ENCODE measurements around the gene ARHGAP15. TPM values are rescaled to one million over a fixed set of nuclear protein-coding genes. Genes with fewer than 3 reads are reported as not detected.

ARHGAP15 gene
- total RNA-seq, 2 experiments from 2014 or later: 72.1 to 98.4 TPM

DNA sequence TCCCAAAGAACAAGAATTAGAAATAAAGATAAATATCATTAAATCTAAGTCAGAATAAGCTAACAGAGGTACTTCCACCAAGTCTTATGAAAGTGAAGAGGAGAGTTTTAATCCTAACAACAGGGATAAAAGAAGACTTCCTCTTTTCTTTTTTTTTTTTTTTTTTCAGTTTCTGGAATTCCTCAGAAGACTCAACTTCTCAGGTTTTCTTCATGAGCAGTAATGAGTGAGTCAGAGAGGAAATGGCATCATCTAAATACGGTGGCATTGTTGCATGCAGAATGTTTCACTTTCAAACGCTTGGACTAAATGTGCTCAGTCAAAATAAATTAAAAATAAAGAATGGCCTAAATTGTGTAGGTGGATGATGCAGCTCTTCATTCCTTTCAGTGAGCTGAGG is 45.6 kb upstream of the ARHGAP15 start:
- no peaks in the 10 kb centered on the region for H3K9me3 ChIP-seq (ENCODE audit: low read length)
- no peaks in the 10 kb centered on the region for H3K9me2 ChIP-seq (ENCODE audit: insufficient read depth, low read length)
- no peak overlapping the region for H3K27ac ChIP-seq (ENCODE audit: low read depth, low read length, poor library complexity, severe bottlenecking)
- H3K4me1 ChIP-seq (ENCODE audit: insufficient read depth, low read length, poor library complexity, severe bottlenecking): no peaks in the 10 kb centered on the region
- no peaks in the 10 kb centered on the region for H4K20me1 ChIP-seq (ENCODE audit: insufficient read depth, low read length)
- ChIA-PET CTCF (ENCODE audit: unreplicated experiment) (no interaction called here), POLR2A (interaction anchor here (0.7 to 1.0 kb wide), 4 partner anchors 169 to 1892 kb away, joined by 3 to 6 read pairs (median 4); no protein-coding TSS in a partner anchor)
- H3K36me3 ChIP-seq (ENCODE audit: insufficient read depth, low read length): no peaks in the 10 kb centered on the region
- H3K79me2 ChIP-seq (ENCODE audit: insufficient read depth, low read depth, low read length): no peaks in the 10 kb centered on the region
- TF ChIP-seq EZH2phosphoT487 (IDR thresholded peaks at IDR 0.05; ENCODE audit: borderline replicate concordance, low read depth, low read length): no peak
- TF ChIP-seq, protein P1, sequence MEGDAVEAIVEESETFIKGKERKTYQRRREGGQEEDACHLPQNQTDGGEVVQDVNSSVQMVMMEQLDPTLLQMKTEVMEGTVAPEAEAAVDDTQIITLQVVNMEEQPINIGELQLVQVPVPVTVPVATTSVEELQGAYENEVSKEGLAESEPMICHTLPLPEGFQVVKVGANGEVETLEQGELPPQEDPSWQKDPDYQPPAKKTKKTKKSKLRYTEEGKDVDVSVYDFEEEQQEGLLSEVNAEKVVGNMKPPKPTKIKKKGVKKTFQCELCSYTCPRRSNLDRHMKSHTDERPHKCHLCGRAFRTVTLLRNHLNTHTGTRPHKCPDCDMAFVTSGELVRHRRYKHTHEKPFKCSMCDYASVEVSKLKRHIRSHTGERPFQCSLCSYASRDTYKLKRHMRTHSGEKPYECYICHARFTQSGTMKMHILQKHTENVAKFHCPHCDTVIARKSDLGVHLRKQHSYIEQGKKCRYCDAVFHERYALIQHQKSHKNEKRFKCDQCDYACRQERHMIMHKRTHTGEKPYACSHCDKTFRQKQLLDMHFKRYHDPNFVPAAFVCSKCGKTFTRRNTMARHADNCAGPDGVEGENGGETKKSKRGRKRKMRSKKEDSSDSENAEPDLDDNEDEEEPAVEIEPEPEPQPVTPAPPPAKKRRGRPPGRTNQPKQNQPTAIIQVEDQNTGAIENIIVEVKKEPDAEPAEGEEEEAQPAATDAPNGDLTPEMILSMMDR (conservative IDR thresholded peaks at IDR 0.05; ENCODE audit: low read length): no peak
- no peak overlapping the region for H3K4me3 ChIP-seq (ENCODE audit: low read depth, low read length, poor library complexity, severe bottlenecking)
- intact Hi-C loops (cut with micrococcal nuclease; ENCODE audit: unreplicated experiment): no loop called here
- DNase-seq (ENCODE audit: low spot score): no peak
- H3K4me2 ChIP-seq (ENCODE audit: low read length): no peak overlapping the region
- H2AFZ ChIP-seq (ENCODE audit: low read length): no peak overlapping the region
- no TSS peak for BruUV-seq (replicated peaks)

DNA sequence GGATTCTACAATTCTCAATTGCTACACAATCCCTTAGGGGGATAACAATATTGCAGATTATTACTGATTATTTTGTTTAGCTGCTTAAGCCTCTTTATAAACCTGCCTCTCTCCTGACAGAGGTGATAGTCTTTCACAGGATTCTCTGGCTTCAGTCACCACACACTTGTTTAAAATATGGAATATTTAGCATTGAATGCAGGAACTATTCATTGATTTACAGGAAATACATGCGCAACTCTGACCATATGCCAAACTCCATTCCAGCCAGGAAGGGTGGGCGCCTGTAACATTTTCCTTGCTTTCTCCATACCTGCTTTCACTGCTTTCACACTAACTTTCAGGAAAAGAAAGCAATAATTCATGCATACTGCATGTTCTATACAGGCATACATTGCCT is 44.8 kb upstream of the ARHGAP15 start:
- Histone ChIP-seq H3K9me3 (ENCODE audit: low read length) (no peaks in the 10 kb centered on the region), H3K36me3 (ENCODE audit: insufficient read depth, low read length) (no peaks in the 10 kb centered on the region), H3K4me3 (ENCODE audit: low read depth, low read length, poor library complexity, severe bottlenecking) (no peak overlapping the region), H3K79me2 (ENCODE audit: insufficient read depth, low read depth, low read length) (no peaks in the 10 kb centered on the region), H2AFZ (ENCODE audit: low read length) (no peak overlapping the region), H3K4me1 (ENCODE audit: insufficient read depth, low read length, poor library complexity, severe bottlenecking) (no peaks in the 10 kb centered on the region), H4K20me1 (ENCODE audit: insufficient read depth, low read length) (no peaks in the 10 kb centered on the region), H3K9me2 (ENCODE audit: insufficient read depth, low read length) (no peaks in the 10 kb centered on the region), H3K4me2 (ENCODE audit: low read length) (no peak overlapping the region), H3K27ac (ENCODE audit: low read depth, low read length, poor library complexity, severe bottlenecking) (no peak overlapping the region)
- TF ChIP-seq, protein P1 (conservative IDR thresholded peaks at IDR 0.05; ENCODE audit: low read length): no peak
- no peak for TF ChIP-seq EZH2phosphoT487 (IDR thresholded peaks at IDR 0.05; ENCODE audit: borderline replicate concordance, low read depth, low read length)
- BruUV-seq (replicated peaks): no TSS peak
- CTCF ChIA-PET (ENCODE audit: unreplicated experiment): no interaction called here
- no peak for DNase-seq (ENCODE audit: low spot score)
- POLR2A ChIA-PET: no interaction called here
- intact Hi-C loops (cut with micrococcal nuclease; ENCODE audit: unreplicated experiment): no loop called here

DNA sequence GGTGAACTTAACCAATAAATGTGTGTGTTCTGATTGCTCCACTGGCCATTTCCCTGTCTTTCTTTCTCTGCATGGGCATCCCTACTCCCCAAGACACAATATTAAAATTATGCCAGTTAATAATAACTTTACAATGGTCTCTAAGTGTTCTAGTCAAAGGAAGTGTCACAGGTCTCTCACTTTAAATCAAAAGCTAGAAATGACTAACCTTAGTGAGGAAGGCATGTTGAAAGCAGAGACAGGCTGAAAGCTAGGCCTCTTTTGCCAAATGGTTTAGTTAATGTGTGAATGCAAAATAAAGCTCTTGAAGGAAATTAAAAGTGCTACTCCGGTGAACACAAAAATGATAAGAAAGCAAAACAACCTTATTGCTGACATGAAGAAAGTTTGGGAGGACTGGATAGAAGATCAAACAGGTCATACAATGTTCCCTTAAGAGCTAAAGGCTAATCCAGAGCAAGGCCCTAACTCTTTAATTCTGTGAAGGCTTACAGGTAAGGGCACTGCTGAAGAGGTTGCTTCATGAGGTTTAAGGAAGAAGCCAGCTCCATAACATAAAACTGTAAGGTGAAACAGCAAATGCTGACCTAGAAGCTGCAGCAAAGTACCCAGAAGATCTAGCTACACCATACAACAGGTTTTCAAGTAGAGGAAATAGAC is 44.0 kb upstream of the ARHGAP15 start:
- H2AFZ ChIP-seq (ENCODE audit: low read length): no peak overlapping the region
- no peaks in the 10 kb centered on the region for H3K36me3 ChIP-seq (ENCODE audit: insufficient read depth, low read length)
- no peaks in the 10 kb centered on the region for H3K9me3 ChIP-seq (ENCODE audit: low read length)
- ChIA-PET POLR2A (no interaction called here), CTCF (ENCODE audit: unreplicated experiment) (no interaction called here)
- H3K4me3 ChIP-seq (ENCODE audit: low read depth, low read length, poor library complexity, severe bottlenecking): no peak overlapping the region
- H3K4me2 ChIP-seq (ENCODE audit: low read length): no peak overlapping the region
- BruUV-seq (replicated peaks): no TSS peak
- H4K20me1 ChIP-seq (ENCODE audit: insufficient read depth, low read length): no peaks in the 10 kb centered on the region
- H3K27ac ChIP-seq (ENCODE audit: low read depth, low read length, poor library complexity, severe bottlenecking): no peak overlapping the region
- no peak for DNase-seq (ENCODE audit: low spot score)
- H3K9me2 ChIP-seq (ENCODE audit: insufficient read depth, low read length): no peaks in the 10 kb centered on the region
- TF ChIP-seq, protein P1 (conservative IDR thresholded peaks at IDR 0.05; ENCODE audit: low read length): no peak
- TF ChIP-seq EZH2phosphoT487 (IDR thresholded peaks at IDR 0.05; ENCODE audit: borderline replicate concordance, low read depth, low read length): no peak
- no peaks in the 10 kb centered on the region for H3K4me1 ChIP-seq (ENCODE audit: insufficient read depth, low read length, poor library complexity, severe bottlenecking)
- intact Hi-C loops (cut with micrococcal nuclease; ENCODE audit: unreplicated experiment): no loop called here
- no peaks in the 10 kb centered on the region for H3K79me2 ChIP-seq (ENCODE audit: insufficient read depth, low read depth, low read length)

Measured in OCI-LY7 (cell line).